Measurements from ENCODE around the gene DLGAP1.

Gene DLGAP1

DNA sequence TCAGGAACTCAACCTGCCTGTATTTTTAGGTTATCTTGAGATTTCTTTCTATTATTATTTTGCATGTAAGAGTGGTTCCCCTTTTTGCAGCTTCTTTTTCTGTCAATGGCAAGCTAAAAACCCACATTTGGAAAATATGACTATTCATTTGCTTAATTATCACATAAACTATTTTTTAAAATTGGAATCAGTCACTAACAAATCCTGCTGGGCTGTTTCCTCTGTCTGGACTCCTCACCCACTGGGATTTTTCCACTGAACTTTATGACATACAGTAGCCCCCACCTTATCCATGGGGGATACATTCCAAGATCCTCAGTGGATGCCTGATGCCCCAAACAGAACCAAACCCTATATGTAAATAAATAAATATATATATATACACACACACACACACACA, 447.3 kb downstream of the DLGAP1 start:
- no peak overlapping the region for H3K27ac ChIP-seq (replicated peaks)
- H3K27me3 ChIP-seq (ENCODE audit: insufficient read depth, poor library complexity, severe bottlenecking), result peaks cover 3% of the 10 kb centered on the region
- DNase-seq (ENCODE audit: low read depth in 1 of 2, low spot score in 1 of 2), result no peak
- TF ChIP-seq POLR2AphosphoS5 (IDR thresholded peaks at IDR 0.05; ENCODE audit: low read depth) (no peak), CTCF (IDR thresholded peaks at IDR 0.05; ENCODE audit: insufficient read depth, low read length) (no peak), SPI1 (IDR thresholded peaks at IDR 0.05; ENCODE audit: borderline replicate concordance, low read depth) (no peak), GABPA (IDR thresholded peaks at IDR 0.05; ENCODE audit: low read depth) (no peak), REST (IDR thresholded peaks at IDR 0.05; ENCODE audit: insufficient replicate concordance, low read depth) (no peak)
- no peak overlapping the region for H3K4me3 ChIP-seq (replicated peaks; ENCODE audit: insufficient read depth, low read length)

DNA sequence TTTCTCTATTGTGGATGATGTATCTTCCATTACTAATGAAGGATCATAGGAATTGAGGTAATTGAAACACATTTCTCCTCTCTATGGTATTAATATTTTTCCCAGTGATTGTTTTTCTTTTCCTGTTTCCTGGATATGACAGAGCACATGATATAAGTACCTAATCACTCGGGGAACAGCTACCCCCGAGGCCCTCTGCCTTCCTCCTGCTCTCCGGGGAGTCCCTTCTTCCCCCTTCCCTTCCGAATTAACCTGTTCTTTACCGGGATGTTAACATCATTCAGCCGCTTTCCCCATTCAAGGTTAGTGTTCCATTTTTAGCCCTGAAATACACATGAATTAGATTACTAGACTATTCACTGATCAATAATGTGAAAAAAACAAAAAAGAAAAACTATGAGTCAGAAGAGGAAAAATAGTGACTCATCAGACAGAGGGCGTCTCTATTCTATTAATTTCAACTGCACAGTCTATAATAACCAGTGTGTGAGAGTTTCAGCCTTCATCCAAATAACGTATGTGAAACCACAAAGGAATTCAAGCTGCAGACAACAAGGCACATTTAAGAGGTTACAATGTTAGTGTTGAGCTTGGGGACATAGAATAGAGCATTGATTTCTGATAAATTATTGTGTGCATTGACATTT, 450.8 kb downstream of the DLGAP1 start:
- peaks cover 3% of the 10 kb centered on the region for H3K27me3 ChIP-seq (ENCODE audit: insufficient read depth, poor library complexity, severe bottlenecking)
- no peak overlapping the region for H3K4me3 ChIP-seq (replicated peaks; ENCODE audit: insufficient read depth, low read length)
- no peak overlapping the region for H3K27ac ChIP-seq (replicated peaks)
- TF ChIP-seq CTCF (IDR thresholded peaks at IDR 0.05; ENCODE audit: insufficient read depth, low read length), result no peak
- TF ChIP-seq REST (IDR thresholded peaks at IDR 0.05; ENCODE audit: insufficient replicate concordance, low read depth), result no peak
- TF ChIP-seq POLR2AphosphoS5 (IDR thresholded peaks at IDR 0.05; ENCODE audit: low read depth), result no peak
- no peak for TF ChIP-seq GABPA (IDR thresholded peaks at IDR 0.05; ENCODE audit: low read depth)
- no peak for TF ChIP-seq SPI1 (IDR thresholded peaks at IDR 0.05; ENCODE audit: borderline replicate concordance, low read depth)
- DNase-seq (ENCODE audit: low read depth in 1 of 2, low spot score in 1 of 2), result no peak

DNA sequence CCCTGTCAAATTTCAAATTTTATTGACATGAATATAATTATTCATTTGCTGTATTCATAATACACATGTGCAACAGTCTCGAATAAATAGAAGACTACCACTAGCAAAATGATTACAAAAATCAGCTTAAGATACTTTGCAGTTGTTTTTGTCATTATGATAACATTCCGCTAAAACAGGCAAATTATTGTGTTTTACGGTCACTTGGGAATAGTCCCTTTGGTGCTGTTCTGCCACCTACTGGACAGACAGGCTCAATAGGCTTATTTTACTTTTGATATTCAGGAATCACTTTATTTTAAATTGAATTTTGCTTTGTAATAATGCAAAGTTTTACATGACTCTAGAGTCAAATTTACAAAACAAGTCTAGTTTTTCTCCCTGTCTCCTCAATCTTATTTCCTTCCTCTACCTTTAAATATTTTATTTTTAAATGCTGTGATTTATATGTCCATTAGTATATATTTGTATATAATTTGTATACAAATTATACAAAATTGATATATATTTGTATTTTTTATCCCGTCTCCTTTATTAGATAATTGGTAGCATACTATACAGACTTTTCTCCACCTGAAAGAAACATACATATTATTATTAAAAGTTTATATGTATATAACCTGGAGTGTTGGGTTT, 456.3 kb downstream of the DLGAP1 start:
- peak; percentile 15 to 34 for DNase-seq (ENCODE audit: low read depth in 1 of 2, low spot score in 1 of 2)
- Histone ChIP-seq H3K4me3 (replicated peaks; ENCODE audit: insufficient read depth, low read length) (no peak overlapping the region), H3K27ac (replicated peaks) (no peak overlapping the region), H3K27me3 (ENCODE audit: insufficient read depth, poor library complexity, severe bottlenecking) (no peaks in the 10 kb centered on the region)
- TF ChIP-seq REST (IDR thresholded peaks at IDR 0.05; ENCODE audit: insufficient replicate concordance, low read depth) (no peak), CTCF (IDR thresholded peaks at IDR 0.05; ENCODE audit: insufficient read depth, low read length) (peak; percentile 83)

Measured in HL-60 (cell line).